Measurements from ENCODE around the gene PRKAR1B.

PRKAR1B gene

DNA sequence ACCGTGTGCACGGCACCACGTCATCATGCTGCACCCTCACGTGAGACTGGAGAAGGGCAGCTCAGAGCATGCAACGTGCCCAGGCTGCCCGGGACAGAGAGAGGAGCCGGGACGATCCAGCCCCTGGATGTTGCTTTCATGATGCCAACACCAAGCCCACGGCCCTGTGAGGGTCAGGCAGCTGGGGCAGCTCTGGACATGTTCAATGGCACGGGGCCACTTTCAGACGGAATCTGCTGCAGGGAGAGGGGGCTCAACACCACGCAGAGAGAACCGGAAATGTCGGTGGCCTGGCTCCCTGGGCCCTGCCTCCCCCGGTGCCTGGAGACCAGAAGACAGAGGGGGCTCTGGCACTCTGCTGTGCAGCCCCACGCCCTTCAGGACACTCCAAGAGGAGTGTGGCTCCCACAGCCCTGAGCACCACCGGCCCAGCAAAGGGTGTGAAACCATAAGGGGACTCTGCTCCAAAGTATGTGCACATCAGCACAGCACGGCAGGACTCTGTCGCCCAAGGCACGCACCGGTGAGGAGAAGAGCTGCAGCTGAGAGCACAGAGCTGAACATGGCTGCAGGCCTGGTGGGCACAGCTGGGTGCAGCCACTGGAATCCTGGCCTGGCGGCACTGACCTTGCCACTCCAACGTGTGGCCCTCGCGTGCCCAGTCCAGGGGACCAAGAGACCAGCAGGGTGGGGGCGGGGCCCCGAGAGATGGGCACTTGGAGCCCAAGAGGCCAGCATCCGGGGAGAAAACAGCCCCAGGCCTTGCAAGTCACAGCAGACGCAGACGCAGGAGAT is 137.1 kb downstream of the PRKAR1B start:
- no peak for DNase-seq (ENCODE audit: low read depth in 2 of 2)

- DNase-seq (ENCODE audit: low read depth in 2 of 2), result no peak
These were observed 139.3 kb downstream of the PRKAR1B start for GRCh38 chr7:587767-588166.

- no peak for DNase-seq (ENCODE audit: low read depth in 2 of 2)
These were observed 140.6 kb downstream of the PRKAR1B start for GRCh38 chr7:586494-586893.

GRCh38 chr7:585873-586272 is 141.2 kb downstream of the PRKAR1B start:
- no peak for DNase-seq (ENCODE audit: low read depth in 2 of 2)

GRCh38 chr7:585229-585711 is 141.8 kb downstream of the PRKAR1B start:
- DNase-seq (ENCODE audit: low read depth in 2 of 2), result peak in 1 of 2 donors; percentile 58

- DNase-seq (ENCODE audit: low read depth in 2 of 2), result no peak
These were observed 142.3 kb downstream of the PRKAR1B start for GRCh38 chr7:584820-585219.

GRCh38 chr7:584122-584465 is 143.0 kb downstream of the PRKAR1B start:
- peak; percentile 74 to 86 for DNase-seq (ENCODE audit: low read depth in 2 of 2)

GRCh38 chr7:583410-584121 is 143.5 kb downstream of the PRKAR1B start:
- DNase-seq (ENCODE audit: low read depth in 2 of 2), result no peak

- no peak for DNase-seq (ENCODE audit: low read depth in 2 of 2)
These were observed 144.2 kb downstream of the PRKAR1B start for GRCh38 chr7:582931-583330.

DNA sequence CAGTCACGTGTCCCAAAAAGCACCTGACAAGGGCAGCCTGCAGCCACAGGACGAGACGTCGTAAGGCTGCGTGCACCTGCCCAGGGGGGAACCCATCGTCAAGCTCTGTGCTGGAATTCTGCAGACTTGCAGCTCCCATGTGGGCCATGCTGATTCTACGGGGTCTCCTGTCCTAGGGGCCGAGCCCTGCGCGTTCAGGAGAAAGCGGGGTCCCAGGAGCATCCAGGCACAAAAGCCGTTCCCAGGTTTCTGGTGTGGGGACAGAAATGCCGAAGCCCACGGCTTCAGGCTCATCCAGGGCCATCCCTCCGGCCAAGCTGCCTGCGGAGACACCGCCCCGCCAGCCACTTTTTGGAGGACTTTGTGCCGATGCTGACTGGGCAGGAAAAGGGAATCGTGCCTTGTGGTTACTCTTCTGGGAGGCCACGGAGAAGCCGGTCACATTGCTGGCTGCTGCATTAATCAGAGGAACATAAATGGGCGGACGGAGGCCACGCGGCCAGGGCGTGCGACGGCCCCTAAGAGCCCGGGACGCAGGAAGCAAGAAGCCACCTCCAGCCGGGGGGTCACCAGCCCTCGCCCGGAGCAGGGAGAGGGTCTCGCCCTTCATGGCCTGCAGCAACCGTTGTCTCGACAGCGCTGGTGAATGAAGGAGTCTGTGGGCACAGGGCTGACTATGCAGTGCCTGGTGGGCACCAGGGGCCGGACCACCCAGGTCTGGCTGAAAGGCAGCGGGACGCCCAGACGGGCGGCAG is 144.8 kb downstream of the PRKAR1B start:
- DNase-seq (ENCODE audit: low read depth in 2 of 2), result no peak

DNA sequence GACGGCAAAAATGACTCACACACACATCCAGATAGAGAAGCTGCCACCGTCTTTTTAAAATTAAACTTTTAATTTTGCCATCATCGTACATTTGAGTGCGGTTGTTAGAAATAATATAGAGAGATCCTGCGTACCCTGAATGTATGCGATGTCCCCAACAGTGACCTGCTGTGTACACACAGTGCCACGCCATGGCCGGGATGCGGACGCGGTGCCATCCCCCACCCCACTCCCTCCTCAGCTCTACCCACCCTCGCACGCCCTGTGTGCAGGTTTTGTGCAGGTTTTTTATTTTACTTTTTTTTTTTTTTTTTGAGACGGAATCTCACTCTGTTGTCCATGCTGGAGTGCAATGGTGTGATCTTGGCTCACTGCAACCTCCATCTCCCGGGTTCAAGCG is 148.7 kb downstream of the PRKAR1B start:
- DNase-seq (ENCODE audit: low read depth in 2 of 2), result no peak

- DNase-seq (ENCODE audit: low read depth in 2 of 2), result no peak
These were observed 149.2 kb downstream of the PRKAR1B start for GRCh38 chr7:577741-578370.

GRCh38 chr7:577278-577665 is 149.8 kb downstream of the PRKAR1B start:
- DNase-seq (ENCODE audit: low read depth in 2 of 2), result no peak

- no peak for DNase-seq (ENCODE audit: low read depth in 2 of 2)
These were observed 150.4 kb downstream of the PRKAR1B start for GRCh38 chr7:576524-577277.

DNA sequence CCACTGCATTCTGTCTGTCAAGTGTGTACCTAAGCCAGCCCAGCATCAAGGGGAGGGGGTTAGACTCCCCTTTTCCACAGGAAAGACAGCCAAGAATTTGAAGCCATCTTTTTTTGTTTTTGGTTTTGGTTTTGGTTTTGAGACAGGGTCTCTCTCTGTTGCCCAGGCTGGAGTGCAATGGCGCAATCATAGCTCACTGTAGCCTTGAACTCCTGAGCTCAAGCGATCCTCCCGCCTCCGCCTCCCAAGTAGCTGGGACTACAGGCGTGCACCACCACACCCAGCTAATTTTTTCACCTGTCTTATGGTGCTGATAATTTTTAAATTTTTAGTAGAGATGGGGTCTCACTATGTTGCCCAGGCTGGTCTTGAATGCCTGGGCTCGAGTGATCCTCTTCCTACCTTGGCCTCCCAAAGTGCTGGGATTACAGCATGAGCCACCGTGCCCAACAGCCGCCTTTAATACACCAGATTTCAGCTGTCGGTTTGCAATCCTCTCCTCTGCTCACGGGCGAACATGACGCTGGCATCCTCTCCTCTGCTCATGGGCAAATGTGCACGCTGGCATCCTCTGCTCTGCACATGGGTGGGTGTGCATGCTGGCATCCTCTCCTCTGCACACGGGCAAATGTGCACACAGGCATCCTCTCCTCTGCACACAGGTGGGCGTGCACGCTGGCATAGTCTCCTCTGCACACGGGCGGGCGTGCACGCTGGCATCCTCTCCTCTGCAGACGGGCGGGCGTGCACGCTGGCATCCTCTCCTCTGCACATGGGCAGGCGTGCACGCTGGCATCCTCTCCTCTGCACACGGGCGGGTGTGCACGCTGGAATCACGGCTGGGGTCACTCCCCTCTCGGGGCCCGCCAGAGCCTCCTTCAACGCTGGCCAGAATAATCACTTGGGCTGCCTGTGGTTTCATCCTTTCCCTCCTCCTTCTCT is 151.4 kb downstream of the PRKAR1B start:
- no peak for DNase-seq (ENCODE audit: low read depth in 2 of 2)

DNA sequence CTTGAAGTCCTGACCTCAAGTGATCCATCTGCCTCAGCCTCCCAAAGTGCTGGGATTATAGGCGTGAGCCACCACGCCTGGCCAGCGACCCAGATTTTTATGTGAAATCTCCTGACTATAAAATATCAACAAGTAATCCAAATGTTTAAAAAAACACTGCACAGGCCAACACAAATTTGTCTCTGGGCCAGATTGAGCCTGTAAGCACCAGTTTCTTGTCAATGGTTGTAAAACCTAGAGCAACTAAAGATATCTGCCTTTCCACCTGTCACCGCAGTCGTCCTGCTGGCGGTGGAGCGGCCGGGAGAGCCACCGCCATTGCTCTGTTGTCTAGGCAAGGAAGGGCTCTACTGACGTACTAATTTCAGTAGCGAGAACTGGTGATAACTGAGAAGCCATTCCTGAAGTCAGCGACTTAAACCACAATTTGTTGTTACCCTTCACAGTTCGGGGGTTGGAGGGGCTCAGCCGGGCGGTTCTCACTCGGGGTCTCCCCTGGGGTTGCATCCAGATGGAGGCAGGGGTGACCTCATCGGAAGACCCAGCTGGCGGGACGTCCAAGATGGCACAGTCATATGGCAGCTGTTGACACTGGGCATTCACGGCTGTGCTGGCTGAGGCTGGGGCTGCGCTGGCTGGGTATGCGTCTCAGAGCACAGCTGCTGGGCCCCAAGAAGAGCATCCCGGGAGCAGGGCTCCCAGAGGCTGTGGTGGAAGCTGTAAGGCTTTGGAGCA is 152.3 kb downstream of the PRKAR1B start:
- DNase-seq (ENCODE audit: low read depth in 2 of 2), result no peak

- no peak for DNase-seq (ENCODE audit: low read depth in 2 of 2)
These were observed 153.1 kb downstream of the PRKAR1B start for GRCh38 chr7:573933-574381.

GRCh38 chr7:573269-573932 is 153.7 kb downstream of the PRKAR1B start:
- DNase-seq (ENCODE audit: low read depth in 2 of 2), result no peak

All from stimulated activated CD8-positive, alpha-beta memory T cell treated with anti-CD3 and anti-CD28 coated beads, Interleukin-15, amount 100 ng/mL, for 4 hours (primary cell).